Urothelium cell line (cell line): ENCODE data around the gene MEN1.
A peak's percentile ranks its signal among the peaks of the same experiment; 100 is the strongest.

Experiments used
- DNase-seq: peaks from one replicate; pipeline ENCODE4 v3.0.0; 2011; ENCODE audit warnings: low spot score, mixed read lengths
- FAIRE-seq: peaks from 2 replicates; lab custom pipeline; 2011; peaks lifted over from hg19 to GRCh38; lab: Jason Lieb, UNC

MEN1 gene

DNA sequence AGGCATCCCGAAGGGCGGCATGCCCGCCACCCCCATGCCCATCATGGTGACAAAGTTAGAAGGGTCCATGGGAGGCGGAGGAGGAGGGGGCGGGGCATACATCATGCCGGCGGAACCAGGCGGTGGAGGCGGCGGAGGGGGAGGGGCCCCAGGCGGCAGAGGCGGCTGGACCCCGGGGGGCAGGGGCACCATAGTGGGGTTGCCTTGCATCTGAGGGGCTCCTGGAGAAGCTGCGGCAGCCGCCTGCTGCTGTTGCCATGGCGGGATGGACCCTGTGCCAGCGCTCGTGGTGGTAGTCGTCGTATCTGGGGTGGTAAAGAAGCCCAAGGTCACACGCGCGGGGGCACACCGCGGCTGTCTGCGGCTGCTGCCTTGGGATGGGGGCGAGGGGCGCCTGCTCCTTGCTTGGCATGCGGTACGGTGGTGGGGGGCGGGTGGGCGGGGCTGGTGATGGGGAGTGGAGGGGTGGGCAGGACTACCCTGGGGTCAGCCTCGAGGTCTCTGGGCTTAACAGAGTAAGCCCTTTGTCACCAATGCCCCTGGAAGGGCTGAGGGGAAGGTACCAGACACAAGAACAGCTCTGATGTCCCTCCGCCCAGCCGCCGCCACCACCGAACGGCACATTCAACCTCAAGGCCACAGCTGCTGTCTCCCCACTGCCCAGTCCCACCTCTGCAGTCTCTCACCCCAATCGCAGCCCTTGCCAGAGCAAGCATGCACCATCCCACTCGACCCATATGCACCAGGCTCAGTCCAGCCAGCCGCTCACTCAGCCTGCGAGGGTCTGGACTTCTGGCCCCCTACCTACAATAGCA, 44.3 kb downstream of the MEN1 start:
- no peak for FAIRE-seq
- no peak for DNase-seq

- DNase-seq (no peak), FAIRE-seq (no peak)
Observed at GRCh38 chr11:64765291-64765850, 45.0 kb downstream of the MEN1 start.

DNA sequence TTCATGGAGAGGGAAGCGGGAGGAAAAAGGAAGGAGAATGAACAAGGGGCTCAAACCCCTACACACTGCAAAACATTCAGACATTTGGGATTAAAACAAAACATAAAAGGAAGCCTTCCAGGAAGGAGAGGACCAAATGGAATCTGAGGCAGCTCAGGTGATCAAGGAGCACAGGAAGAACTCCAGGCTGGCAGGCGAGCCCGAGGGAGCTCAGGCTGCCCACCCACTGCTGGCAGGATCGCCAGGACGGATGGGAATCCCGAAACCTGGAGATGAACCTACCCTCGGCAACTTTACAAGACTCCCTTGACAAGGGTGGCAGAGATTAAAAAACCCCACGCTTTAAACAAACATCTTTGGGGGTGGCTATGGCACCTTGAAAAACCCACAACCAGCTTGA, 45.6 kb downstream of the MEN1 start:
- DNase-seq, result no peak

DNA sequence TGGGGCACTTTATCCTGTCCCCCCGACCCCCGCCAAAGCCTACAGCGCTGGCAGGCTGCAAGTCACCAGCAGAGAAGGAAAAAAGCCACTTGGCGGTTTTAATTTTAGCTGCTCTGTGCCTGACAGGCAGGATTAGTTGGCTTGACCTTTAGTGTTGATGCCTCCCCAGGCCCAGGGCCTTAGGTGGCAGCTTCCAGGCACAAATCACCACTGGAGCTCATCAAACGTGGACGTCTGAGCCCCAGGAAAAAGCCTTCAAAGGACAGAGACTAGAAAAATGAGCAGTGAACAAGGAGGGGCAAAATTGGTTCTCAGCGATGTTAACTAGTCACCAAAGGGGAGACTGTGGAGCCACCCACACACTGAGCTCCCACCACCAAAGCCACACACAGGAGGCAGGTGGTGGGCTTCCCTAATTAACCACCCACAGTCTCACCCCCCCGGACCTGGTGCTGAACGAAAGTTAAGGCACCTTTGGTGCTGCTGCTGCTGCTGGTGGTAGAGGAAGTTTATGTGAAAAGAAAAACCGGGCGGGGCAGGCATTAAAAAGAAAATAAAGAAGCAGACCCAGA, 46.2 kb downstream of the MEN1 start:
- DNase-seq, result no peak
- FAIRE-seq, result no peak

More for the DNA sequence above, 45.6 kb downstream of the MEN1 start:
- no peak for FAIRE-seq

DNA sequence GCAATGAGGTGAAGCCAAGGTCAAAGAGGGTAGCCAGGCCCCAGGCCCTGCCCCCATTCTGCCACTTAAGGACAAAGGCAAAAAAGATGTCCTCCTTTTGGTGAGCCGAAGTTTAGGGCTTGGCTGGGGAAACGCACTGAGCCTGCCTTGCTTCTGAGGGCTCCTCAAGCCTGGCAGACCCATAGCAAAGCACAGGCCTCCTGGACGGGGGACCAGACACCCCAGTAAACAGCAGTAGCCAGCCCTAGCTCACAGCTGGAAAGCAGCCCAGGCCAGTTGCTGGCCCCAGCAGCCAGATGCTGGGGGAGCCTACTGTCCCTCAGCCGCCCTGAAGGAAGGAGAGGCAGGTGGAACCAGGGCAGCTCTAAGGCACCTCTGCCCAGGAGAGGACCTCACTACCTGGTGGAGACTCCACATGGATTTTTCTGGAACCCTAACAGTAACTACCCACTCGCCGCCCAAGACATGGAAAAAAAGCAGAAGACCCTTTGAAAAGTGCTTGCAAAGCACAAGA, 46.8 kb downstream of the MEN1 start:
- DNase-seq (no peak), FAIRE-seq (no peak)

- FAIRE-seq, result no peak
- no peak for DNase-seq
Observed at GRCh38 chr11:64762674-64763525, 47.5 kb downstream of the MEN1 start.

DNA sequence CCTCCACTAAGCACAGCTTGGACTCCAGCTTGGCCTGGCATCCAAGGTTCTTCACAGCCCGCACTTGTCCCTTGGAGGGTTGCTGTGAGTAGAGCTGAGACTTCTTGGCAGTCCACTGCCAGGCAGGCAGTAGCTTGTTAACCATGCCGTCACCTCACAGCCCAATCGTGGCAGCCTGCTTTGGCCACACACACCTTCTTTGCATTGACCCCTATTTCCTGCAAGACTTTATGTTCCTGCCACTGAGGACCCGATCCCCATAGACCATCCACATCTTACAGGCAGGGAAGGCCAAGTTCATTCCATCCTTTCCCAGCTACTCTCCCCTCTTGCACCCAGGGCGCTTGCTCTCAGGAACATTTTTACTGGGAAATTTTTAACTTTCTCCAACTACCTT, 48.1 kb downstream of the MEN1 start:
- FAIRE-seq, result peak; percentile 48

GRCh38 chr11:64760759-64761420, 49.5 kb downstream of the MEN1 start:
- FAIRE-seq (no peak), DNase-seq (no peak)

More for the DNA sequence above, 48.1 kb downstream of the MEN1 start:
- peak; percentile 4 for DNase-seq

GRCh38 chr11:64759722-64760719, 50.3 kb downstream of the MEN1 start, which contains the start of gene PYGM:
PYGM (minus strand) TSS chr11:64759974; CDS start chr11:64759898, 76 bp downstream.
- FAIRE-seq (no peak), DNase-seq (peak; percentile 7)

- FAIRE-seq (no peak), DNase-seq (no peak)
Observed at GRCh38 chr11:64759131-64759721, 51.1 kb downstream of the MEN1 start.

GRCh38 chr11:64758330-64759079, 51.8 kb downstream of the MEN1 start:
- no peak for FAIRE-seq
- no peak for DNase-seq

DNA sequence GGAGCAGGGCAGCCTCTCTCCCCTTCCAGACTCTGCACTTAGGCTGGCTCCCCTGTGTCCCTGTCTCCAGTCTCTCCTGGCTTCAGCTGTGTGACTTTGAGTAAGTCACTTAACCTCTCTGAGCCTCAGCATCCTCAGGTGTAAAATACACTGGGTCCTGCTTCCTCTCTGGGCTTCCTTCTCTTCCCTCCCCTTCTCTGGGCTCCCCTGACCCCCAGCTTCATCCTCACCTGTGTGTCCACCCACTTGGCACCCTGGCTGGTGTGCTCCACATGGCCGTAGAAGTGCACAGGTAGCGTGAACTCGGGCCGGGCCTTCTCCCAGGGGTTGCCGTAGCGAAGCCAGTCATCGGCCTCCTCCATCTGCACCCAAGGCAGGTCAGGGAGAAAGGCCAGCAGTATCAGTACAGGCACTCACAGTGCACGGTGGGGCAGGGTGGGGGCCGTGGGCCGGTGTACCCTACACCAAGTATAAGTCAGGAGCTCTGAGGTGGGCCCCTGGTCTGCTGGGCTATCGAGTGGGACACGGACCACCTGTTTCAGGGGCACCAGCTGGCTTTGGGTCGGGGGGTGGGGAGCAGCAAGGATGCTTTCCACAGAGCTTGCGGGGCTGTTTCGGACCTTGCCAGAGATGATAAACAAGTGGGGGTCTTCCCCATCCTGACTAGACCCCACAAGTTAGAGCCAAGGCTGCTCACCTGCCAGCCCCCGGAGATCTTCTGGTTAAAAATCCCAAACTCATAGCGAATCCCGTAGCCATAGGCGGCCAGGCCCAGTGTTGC, 52.6 kb downstream of the MEN1 start:
- FAIRE-seq (no peak), DNase-seq (no peak)

- DNase-seq (no peak), FAIRE-seq (no peak)
Observed at GRCh38 chr11:64755681-64756361, 54.5 kb downstream of the MEN1 start.

DNA sequence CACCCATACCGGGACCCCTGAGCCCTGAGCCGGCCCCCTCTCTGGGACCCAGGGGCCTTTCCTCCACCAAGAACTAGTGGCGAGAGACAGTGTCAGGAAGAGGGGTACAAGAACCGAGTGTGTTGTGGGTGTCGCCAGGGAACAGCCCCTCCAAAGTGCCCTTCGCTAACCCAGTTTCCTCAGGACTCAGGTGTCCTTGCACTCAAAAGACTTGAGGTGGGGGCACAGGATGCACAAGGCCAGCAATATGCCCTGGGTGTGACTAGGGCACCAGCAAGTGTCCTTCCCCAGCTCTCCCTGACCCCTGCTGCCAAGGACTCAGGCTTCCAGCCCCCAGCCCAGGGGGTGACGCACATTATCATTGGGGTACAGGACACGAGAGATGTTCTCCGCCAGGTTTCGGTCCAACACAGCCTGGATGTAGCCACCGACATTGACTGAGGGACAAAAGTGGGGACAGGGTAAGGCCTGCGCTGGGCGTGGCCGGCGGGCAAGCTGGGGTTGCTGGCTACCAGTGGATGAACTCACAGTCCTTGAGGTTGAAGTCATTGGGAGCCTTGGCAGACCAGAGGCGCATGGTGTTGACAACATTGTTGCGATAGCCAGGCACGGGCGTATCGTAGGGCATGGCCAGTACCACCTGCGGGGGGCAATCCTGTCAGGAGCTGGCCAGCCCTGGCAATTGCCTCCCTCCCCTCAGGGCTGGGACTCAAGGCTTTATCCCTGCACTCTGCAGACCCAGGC, 55.3 kb downstream of the MEN1 start:
- FAIRE-seq (no peak), DNase-seq (no peak)

DNA sequence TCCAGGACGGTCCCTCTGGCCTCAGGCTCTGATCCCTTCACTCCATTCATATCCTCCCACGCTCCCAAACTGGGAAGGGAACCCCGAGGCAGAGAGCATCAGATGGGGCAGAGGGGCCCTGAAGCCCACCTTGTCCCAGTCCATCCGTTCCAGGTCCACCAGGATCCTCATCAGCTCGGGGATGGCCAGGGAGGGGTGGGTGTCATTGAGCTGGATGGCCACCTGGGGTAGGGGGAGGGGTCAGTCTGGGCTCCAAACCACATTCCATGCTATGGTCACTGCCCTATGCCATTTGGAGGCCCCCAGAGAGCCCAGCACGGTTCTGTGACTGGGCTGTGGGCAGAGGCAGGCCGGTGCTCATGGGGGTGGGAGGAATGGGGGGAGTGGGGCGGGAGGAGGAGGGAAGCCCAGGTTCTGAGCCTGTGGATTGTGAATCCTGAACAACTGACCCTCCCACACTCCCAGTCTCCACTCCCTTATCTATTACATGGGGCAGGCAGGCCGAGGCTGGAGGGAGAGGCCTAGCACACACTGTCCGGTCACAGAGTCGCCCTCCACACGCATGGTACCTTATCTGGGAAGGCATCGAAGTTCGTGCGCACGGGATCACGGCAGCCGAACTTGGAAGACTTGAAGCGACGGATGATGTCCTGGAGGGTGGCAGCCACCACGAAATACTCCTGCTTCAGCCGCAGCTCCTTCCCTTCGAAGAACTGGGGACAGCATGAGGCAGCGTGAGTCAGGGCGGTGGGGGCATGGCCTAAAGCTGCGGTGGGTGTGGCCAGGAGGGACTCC, 56.0 kb downstream of the MEN1 start:
- DNase-seq (no peak), FAIRE-seq (no peak)
